GM19397 (cell line): Measurements from ENCODE around the gene NECTIN4.

ENCODE experiments used
- ATAC-seq: cut with Tn5 transposase; IDR thresholded peaks from one replicate; pipeline ENCODE4 v1.9.1; 2021; ENCODE audit warnings: mild to moderate bottlenecking, moderate library complexity; ENCODE audit not compliant: unreplicated experiment

NECTIN4 gene

GRCh38 chr1:161083748-161084596, 5.4 kb downstream of the NECTIN4 start:
- no peak for ATAC-seq

- no peak for ATAC-seq
These were observed 6.2 kb downstream of the NECTIN4 start for GRCh38 chr1:161082996-161083747.

- ATAC-seq: no peak
These were observed 6.9 kb downstream of the NECTIN4 start for GRCh38 chr1:161082483-161082882.

- no peak for ATAC-seq
These were observed 7.8 kb downstream of the NECTIN4 start for GRCh38 chr1:161081519-161081918.

- no peak for ATAC-seq
These were observed 8.6 kb downstream of the NECTIN4 start for GRCh38 chr1:161080441-161081405.

GRCh38 chr1:161079436-161080110, 9.8 kb downstream of the NECTIN4 start:
- no peak for ATAC-seq

GRCh38 chr1:161077426-161077825, 11.9 kb downstream of the NECTIN4 start:
- ATAC-seq: no peak

GRCh38 chr1:161076410-161076809, 12.9 kb downstream of the NECTIN4 start:
- ATAC-seq: no peak

- no peak for ATAC-seq
These were observed 14.5 kb downstream of the NECTIN4 start for GRCh38 chr1:161074676-161075368.

- no peak for ATAC-seq
These were observed 15.8 kb downstream of the NECTIN4 start for GRCh38 chr1:161073474-161074121.

- ATAC-seq: no peak
These were observed 16.5 kb downstream of the NECTIN4 start for GRCh38 chr1:161072751-161073449.

- no peak for ATAC-seq
These were observed 17.4 kb downstream of the NECTIN4 start for GRCh38 chr1:161071886-161072371.

GRCh38 chr1:161070761-161071160, 18.6 kb downstream of the NECTIN4 start:
- ATAC-seq: no peak

GRCh38 chr1:161069731-161070270, 19.6 kb downstream of the NECTIN4 start, which contains the start of gene ARHGAP30:
TSS of gene ARHGAP30 (minus strand) at chr1:161069891. CDS start at chr1:161069624, 267 bp downstream.
- ATAC-seq: peak; percentile 78

GRCh38 chr1:161069241-161069640, 20.1 kb downstream of the NECTIN4 start:
- ATAC-seq: peak; percentile 14

GRCh38 chr1:161068306-161069234, 20.8 kb downstream of the NECTIN4 start:
- ATAC-seq: no peak

- no peak for ATAC-seq
These were observed 22.7 kb downstream of the NECTIN4 start for GRCh38 chr1:161066694-161067093.
